Fibroblast of lung (primary cell): ENCODE measurements around the gene ZNF385B.

Experiments used
- CTCF ChIP-seq, 2 donors: IDR thresholded peaks in 1 of 2; conservative IDR thresholded peaks in 1 of 2; 1 replicate in 1 of 2; 2 replicates in 1 of 2; pipeline ENCODE4 v1.5.1; 2011 to 2012; ENCODE audit warnings: low read length in 2 of 2, control low read depth in 1 of 2, inconsistent platforms in 1 of 2, low read depth in 1 of 2, mild to moderate bottlenecking in 1 of 2
- EZH2 ChIP-seq: IDR thresholded peaks from 2 replicates; pipeline ENCODE4 v1.5.1; 2012; ENCODE audit warnings: low read length, control low read depth, mild to moderate bottlenecking; ENCODE audit errors: missing control alignments

DNA sequence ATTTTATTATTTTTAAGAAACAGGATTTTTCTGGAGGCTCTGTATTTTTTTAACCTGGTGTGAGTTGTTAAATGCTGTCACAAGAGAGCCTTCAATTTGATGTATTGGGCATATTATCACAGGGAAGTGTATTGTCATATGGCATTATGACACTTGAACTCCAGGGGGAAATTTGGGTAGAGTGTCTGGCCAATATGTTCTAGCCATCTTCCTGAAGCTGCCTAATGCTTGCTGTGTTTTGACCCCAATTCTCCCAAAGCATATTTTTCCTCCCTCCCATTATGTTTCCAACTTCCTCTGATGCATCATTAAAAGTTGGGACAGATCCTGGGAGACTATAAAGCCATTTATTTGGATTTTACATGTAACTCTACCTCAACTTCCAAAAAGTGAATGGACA, 382.6 kb downstream of the ZNF385B start:
- TF ChIP-seq CTCF (conservative IDR thresholded peaks at IDR 0.05 in 1 of 2, IDR thresholded peaks at IDR 0.05 in 1 of 2; ENCODE audit: low read depth in 1 of 2, low read length in 2 of 2), result no peak
- TF ChIP-seq EZH2, result no peak
